ENCODE data around the gene ATRN. TPM values are rescaled to one million over a fixed set of nuclear protein-coding genes. Genes with fewer than 3 reads are reported as not detected.

The ATRN gene
- total RNA-seq, 3 donors from 2014 or later (not counting 1 experiment from before 2014, with no cell fraction given), result 16.1 to 21.8 (median 19.3) TPM

DNA sequence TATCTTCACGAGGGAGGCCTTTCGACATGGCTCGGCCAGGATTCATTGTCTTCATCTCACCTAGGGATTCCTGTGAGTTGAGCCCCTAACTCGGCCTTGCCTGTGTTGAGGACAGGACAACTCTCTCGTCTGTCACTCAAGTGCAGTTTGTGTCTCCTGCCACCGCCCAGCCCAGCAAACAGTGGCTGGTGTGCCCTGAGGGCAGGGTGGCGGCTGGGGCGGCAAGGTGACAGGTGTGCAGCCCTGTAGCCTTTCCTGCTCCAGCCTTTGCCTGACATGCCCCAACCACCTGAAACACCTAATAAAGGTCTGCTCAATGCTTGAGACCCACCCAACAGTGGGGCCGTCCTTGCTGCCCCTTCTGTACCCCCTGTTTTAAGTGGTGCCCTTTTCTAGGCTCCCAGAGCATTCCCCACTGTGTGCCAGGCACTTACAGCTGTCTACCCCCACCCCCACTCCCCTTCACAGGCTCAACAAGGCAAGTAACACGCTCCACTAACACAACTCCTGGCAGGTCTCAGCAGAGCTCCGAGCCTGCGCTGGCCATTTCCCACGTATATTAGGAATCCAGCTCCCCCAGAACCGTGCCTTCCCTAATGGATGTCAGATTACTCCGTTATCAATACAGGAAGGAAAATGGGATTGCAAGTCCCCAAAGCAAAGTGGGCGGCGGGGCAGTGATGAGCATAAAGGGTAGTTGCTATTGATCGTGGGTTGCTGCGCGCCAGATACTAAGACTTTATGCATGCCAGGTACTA, 174.7 kb downstream of the ATRN start:
- ATAC-seq, result no peak

GRCh38 chr20:3646067-3646440, 175.2 kb downstream of the ATRN start:
- Histone ChIP-seq H3K27me3 (ENCODE audit: control insufficient read depth, insufficient read depth, low read length) (no peaks in the 10 kb centered on the region), H3K27ac (ENCODE audit: low read length) (no peak overlapping the region), H3K4me3 (ENCODE audit: low read length) (no peak overlapping the region), H3K9me3 (ENCODE audit: control insufficient read depth, insufficient read depth, low read length) (no peaks in the 10 kb centered on the region), H3K36me3 (ENCODE audit: control insufficient read depth, insufficient read depth, low read length) (peaks cover 13% of the 10 kb centered on the region), H3K4me1 (ENCODE audit: control insufficient read depth, insufficient read depth, low read length) (no peaks in the 10 kb centered on the region)
- Mint-ChIP-seq H3K36me3 (peaks cover 7% of the 10 kb centered on the region), H3K4me1 (no peaks in the 10 kb centered on the region), H3K27me3 (ENCODE audit: low read depth in 2 of 2) (no peaks in the 10 kb centered on the region), H3K9me3 (no peaks in the 10 kb centered on the region), H3K4me3 (no peak overlapping the region), H3K27ac (no peak overlapping the region)
- 100% methylated on average over 5 of the region's 5 CpGs for WGBS (ENCODE audit: insufficient coverage)
- intact Hi-C loops (cut with micrococcal nuclease), result no loop called here
- TF ChIP-seq, protein P1, sequence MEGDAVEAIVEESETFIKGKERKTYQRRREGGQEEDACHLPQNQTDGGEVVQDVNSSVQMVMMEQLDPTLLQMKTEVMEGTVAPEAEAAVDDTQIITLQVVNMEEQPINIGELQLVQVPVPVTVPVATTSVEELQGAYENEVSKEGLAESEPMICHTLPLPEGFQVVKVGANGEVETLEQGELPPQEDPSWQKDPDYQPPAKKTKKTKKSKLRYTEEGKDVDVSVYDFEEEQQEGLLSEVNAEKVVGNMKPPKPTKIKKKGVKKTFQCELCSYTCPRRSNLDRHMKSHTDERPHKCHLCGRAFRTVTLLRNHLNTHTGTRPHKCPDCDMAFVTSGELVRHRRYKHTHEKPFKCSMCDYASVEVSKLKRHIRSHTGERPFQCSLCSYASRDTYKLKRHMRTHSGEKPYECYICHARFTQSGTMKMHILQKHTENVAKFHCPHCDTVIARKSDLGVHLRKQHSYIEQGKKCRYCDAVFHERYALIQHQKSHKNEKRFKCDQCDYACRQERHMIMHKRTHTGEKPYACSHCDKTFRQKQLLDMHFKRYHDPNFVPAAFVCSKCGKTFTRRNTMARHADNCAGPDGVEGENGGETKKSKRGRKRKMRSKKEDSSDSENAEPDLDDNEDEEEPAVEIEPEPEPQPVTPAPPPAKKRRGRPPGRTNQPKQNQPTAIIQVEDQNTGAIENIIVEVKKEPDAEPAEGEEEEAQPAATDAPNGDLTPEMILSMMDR (IDR thresholded peaks at IDR 0.05), result no peak
- DNase-seq, result no peak
- no peak for ATAC-seq

More for the DNA sequence above, 174.7 kb downstream of the ATRN start:
- peaks cover 7% of the 10 kb centered on the region for H3K36me3 Mint-ChIP-seq
- no peaks in the 10 kb centered on the region for H3K4me1 Mint-ChIP-seq
- TF ChIP-seq, protein P1 (IDR thresholded peaks at IDR 0.05), result no peak
- no peaks in the 10 kb centered on the region for H3K9me3 ChIP-seq (ENCODE audit: control insufficient read depth, insufficient read depth, low read length)
- no peaks in the 10 kb centered on the region for H3K27me3 ChIP-seq (ENCODE audit: control insufficient read depth, insufficient read depth, low read length)
- no peak overlapping the region for H3K4me3 ChIP-seq (ENCODE audit: low read length)
- no peaks in the 10 kb centered on the region for H3K27me3 Mint-ChIP-seq (ENCODE audit: low read depth in 2 of 2)
- H3K36me3 ChIP-seq (ENCODE audit: control insufficient read depth, insufficient read depth, low read length), result peaks cover 13% of the 10 kb centered on the region
- no peak for DNase-seq
- H3K9me3 Mint-ChIP-seq, result no peaks in the 10 kb centered on the region
- H3K4me3 Mint-ChIP-seq, result no peak overlapping the region
- no peak overlapping the region for H3K27ac Mint-ChIP-seq
- 95% methylated on average over 20 of the region's 20 CpGs for WGBS (ENCODE audit: insufficient coverage)
- intact Hi-C loops (cut with micrococcal nuclease), result no loop called here
- H3K4me1 ChIP-seq (ENCODE audit: control insufficient read depth, insufficient read depth, low read length), result no peaks in the 10 kb centered on the region
- H3K27ac ChIP-seq (ENCODE audit: low read length), result no peak overlapping the region

DNA sequence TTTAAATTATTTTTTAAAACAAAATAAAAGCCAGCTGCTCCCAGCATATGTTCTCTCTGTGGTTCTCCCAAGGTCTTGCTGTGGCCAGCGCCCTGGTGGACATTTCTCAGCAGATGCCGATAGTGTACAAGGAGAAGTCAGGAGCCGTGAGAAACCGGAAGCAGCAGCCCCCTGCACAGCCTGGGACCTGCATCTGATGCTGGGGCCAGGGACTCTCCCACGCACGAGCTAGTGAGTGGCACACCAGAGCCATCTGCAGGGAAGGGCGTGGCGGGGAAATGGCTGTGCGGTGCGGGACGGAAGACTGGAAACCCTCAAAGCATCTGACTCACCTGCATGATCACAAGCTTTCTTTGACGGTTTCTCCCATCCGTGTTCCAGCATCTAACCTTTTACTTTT, 175.8 kb downstream of the ATRN start:
- intact Hi-C loops (cut with micrococcal nuclease), result no loop called here
- Histone ChIP-seq H3K36me3 (ENCODE audit: control insufficient read depth, insufficient read depth, low read length) (peaks cover 13% of the 10 kb centered on the region), H3K9me3 (ENCODE audit: control insufficient read depth, insufficient read depth, low read length) (no peaks in the 10 kb centered on the region), H3K4me1 (ENCODE audit: control insufficient read depth, insufficient read depth, low read length) (no peaks in the 10 kb centered on the region), H3K27me3 (ENCODE audit: control insufficient read depth, insufficient read depth, low read length) (no peaks in the 10 kb centered on the region), H3K27ac (ENCODE audit: low read length) (no peak overlapping the region), H3K4me3 (ENCODE audit: low read length) (no peak overlapping the region)
- 97% methylated on average over 11 of the region's 13 CpGs for WGBS (ENCODE audit: insufficient coverage)
- TF ChIP-seq, protein P1 (IDR thresholded peaks at IDR 0.05), result no peak
- H3K36me3 Mint-ChIP-seq, result peaks cover 7% of the 10 kb centered on the region
- no peak overlapping the region for H3K27ac Mint-ChIP-seq
- no peak overlapping the region for H3K4me3 Mint-ChIP-seq
- no peaks in the 10 kb centered on the region for H3K4me1 Mint-ChIP-seq
- H3K27me3 Mint-ChIP-seq (ENCODE audit: low read depth in 2 of 2), result no peaks in the 10 kb centered on the region
- DNase-seq (no peak), ATAC-seq (no peak)
- no peaks in the 10 kb centered on the region for H3K9me3 Mint-ChIP-seq

- peaks cover 3% of the 10 kb centered on the region in 2 donors for H3K4me1 Mint-ChIP-seq
- no peak overlapping the region for H3K27ac Mint-ChIP-seq
- Histone ChIP-seq H3K4me1 (ENCODE audit: control insufficient read depth, insufficient read depth, low read length) (no peaks in the 10 kb centered on the region), H3K27me3 (ENCODE audit: control insufficient read depth, insufficient read depth, low read length) (no peaks in the 10 kb centered on the region), H3K9me3 (ENCODE audit: control insufficient read depth, insufficient read depth, low read length) (no peaks in the 10 kb centered on the region), H3K4me3 (ENCODE audit: low read length) (no peak overlapping the region), H3K27ac (ENCODE audit: low read length) (no peak overlapping the region), H3K36me3 (ENCODE audit: control insufficient read depth, insufficient read depth, low read length) (peaks cover 15% of the 10 kb centered on the region)
- intact Hi-C loops (cut with micrococcal nuclease), result no loop called here
- TF ChIP-seq, protein P1 (IDR thresholded peaks at IDR 0.05), result no peak
- DNase-seq, result no peak
- no peaks in the 10 kb centered on the region for H3K9me3 Mint-ChIP-seq
- no peaks in the 10 kb centered on the region for H3K27me3 Mint-ChIP-seq (ENCODE audit: low read depth in 2 of 2)
- H3K36me3 Mint-ChIP-seq, result peaks cover 7% of the 10 kb centered on the region
- no peak overlapping the region for H3K4me3 Mint-ChIP-seq
- ATAC-seq, result no peak
Measured at GRCh38 chr20:3647473-3647872, 176.7 kb downstream of the ATRN start.
